K562 (cell line): ENCODE results near the gene ADAMTS14. TPM values are rescaled to one million over a fixed set of nuclear protein-coding genes. Genes with fewer than 3 reads are reported as not detected.

Experiments used
- ATAC-seq: fragments of 200-7000 bp; cut with Tn5 transposase; 3 replicates; pipeline ENCODE4 v1.9.1; 2020; ENCODE audit warnings: moderate library complexity
- BruUV-seq: library from RNA; stranded (reverse); fragments of 400-500 nt; replicated peaks from 2 replicates; lab custom pipeline; 2021; lab: Mats Ljungman, UMichigan
- CTCF ChIA-PET: fragments of 300-600 bp; formaldehyde crosslinking; extraction: SDS; loops from one replicate; lab custom pipeline; 2021; ENCODE audit warnings: low intra/inter-chr PET ratio; lab: Yijun Ruan, JAX
- POLR2A ChIA-PET: fragments of 300-600, 350-650 bp; sonication (Branson Sonifier 250); formaldehyde crosslinking; extraction: SDS; loops from one replicate; lab custom pipeline; 2021; ENCODE audit warnings: antibody characterized with exemption, inconsistent platforms; lab: Yijun Ruan, JAX
- DNase-seq, 4 experiments: peaks; one replicate each; pipeline versions ENCODE4 v3.0.0 to v3.0.0-alpha.2; 2011 to 2018; ENCODE audit warnings: low spot score in 3 of 4, mixed read lengths in 3 of 4; ENCODE audit errors: extremely low read depth in 1 of 4
- FAIRE-seq: peaks from 2 replicates; lab custom pipeline; 2011; peaks lifted over from hg19 to GRCh38; lab: Jason Lieb, UNC
- H2AFZ ChIP-seq: 2 replicates; pipeline ENCODE4 v1.6.0; 2011; ENCODE audit warnings: low read depth, low read length, control low read depth, inconsistent platforms
- H3K27ac ChIP-seq: fragments of 200-600 bp; 3 replicates; pipeline ENCODE4 v1.8.0; 2011; ENCODE audit warnings: low read depth, mild to moderate bottlenecking, control low read depth, inconsistent platforms, low read length, moderate library complexity, mixed read lengths; ENCODE audit errors: extremely low read depth
- H3K27me3 ChIP-seq, 2 experiments: fragments of 300-600 bp in 1 of 2; 2 replicates in 1 of 2; 3 replicates in 1 of 2; pipeline versions ENCODE4 v1.6.0 to v1.8.0; 2011; ENCODE audit warnings: inconsistent platforms in 2 of 2, low read length in 2 of 2, mild to moderate bottlenecking in 1 of 2, mixed read lengths in 1 of 2, moderate library complexity in 1 of 2; ENCODE audit not compliant: control insufficient read depth in 2 of 2, insufficient read depth in 2 of 2
- H3K36me3 ChIP-seq: fragments of 300-600 bp; 3 replicates; pipeline ENCODE4 v1.8.0; 2011; ENCODE audit warnings: mild to moderate bottlenecking, low read length, inconsistent platforms; ENCODE audit not compliant: control insufficient read depth, insufficient read depth
- H3K4me1 ChIP-seq, 2 experiments: fragments of 200-600 bp in 1 of 2; replicated peaks in 1 of 2; 2 replicates in 1 of 2; 3 replicates in 1 of 2; pipeline versions ENCODE4 v1.5.1 to v1.8.0; 2011; ENCODE audit warnings: inconsistent platforms in 2 of 2, low read length in 2 of 2, mild to moderate bottlenecking in 1 of 2, mixed read lengths in 1 of 2, moderate library complexity in 1 of 2; ENCODE audit not compliant: control insufficient read depth in 2 of 2, insufficient read depth in 2 of 2
- H3K4me2 ChIP-seq: 2 replicates; pipeline ENCODE4 v1.6.1; 2011; ENCODE audit warnings: low read length, control low read depth, inconsistent platforms, mixed read lengths; ENCODE audit not compliant: insufficient read depth
- H3K4me3 ChIP-seq: fragments of 200-600 bp; sonication (generic), shearing (Covaris generic); 2 replicates; pipeline ENCODE4 v1.5.1; 2016; ENCODE audit warnings: control low read depth, inconsistent platforms
- H3K79me2 ChIP-seq: fragments of 200-600 bp; 3 replicates; pipeline ENCODE4 v1.8.0; 2011; ENCODE audit warnings: low read length, inconsistent platforms; ENCODE audit not compliant: control insufficient read depth, insufficient read depth
- H3K9ac ChIP-seq, 2 experiments: 2 replicates each; pipeline versions ENCODE4 v1.6.0 to v1.6.1; 2011; ENCODE audit warnings: low read depth in 2 of 2, low read length in 2 of 2, control low read depth in 1 of 2, inconsistent platforms in 1 of 2, mild to moderate bottlenecking in 1 of 2, mixed read lengths in 1 of 2; ENCODE audit not compliant: insufficient read depth in 1 of 2
- H3K9me1 ChIP-seq: one replicate; pipeline ENCODE4 v1.6.0; 2011; ENCODE audit warnings: inconsistent platforms, mild to moderate bottlenecking, low read length, moderate library complexity; ENCODE audit not compliant: control insufficient read depth, insufficient read depth
- H3K9me3 ChIP-seq: replicated peaks from 2 replicates; pipeline ENCODE4 v1.5.1; 2011; ENCODE audit warnings: low read depth, low read length, inconsistent platforms; ENCODE audit not compliant: control insufficient read depth, insufficient read depth
- H4K20me1 ChIP-seq: replicated peaks from 2 replicates; pipeline ENCODE4 v1.6.1; 2011; ENCODE audit warnings: low read length, inconsistent platforms, mixed read lengths; ENCODE audit not compliant: control insufficient read depth, insufficient read depth
- RFX1 ChIP-seq: fragments of 450-650 bp; IDR thresholded peaks from 2 replicates; pipeline ENCODE4 v1.6.1; 2016; ENCODE audit warnings: mild to moderate bottlenecking, moderate library complexity
- U2AF2 ChIP-seq: fragments of 200-400 bp; formaldehyde crosslinking; optimal IDR thresholded peaks from 2 replicates; pipeline ENCODE3; 2017; ENCODE audit warnings: low read depth, mild to moderate bottlenecking, low read length
- ZNF146 ChIP-seq: IDR thresholded peaks from one replicate; pipeline ENCODE4 v1.6.1; 2018; ENCODE audit warnings: missing compliant biosample characterization; ENCODE audit not compliant: unreplicated experiment
- WGBS: fragments of 100-300 bp; shearing (Covaris generic); methylation state at CpG from one replicate; pipeline ENCODE4 v1.1.6; 2016; ENCODE audit warnings: low coverage, mixed read lengths; ENCODE audit not compliant: insufficient coverage; ENCODE audit errors: missing lambda C conversion rate; 5-methylcytosine and 5-hydroxymethylcytosine counted together
- in situ Hi-C: fragments of 300-500 bp; cut with MboI; formaldehyde crosslinking; loops from 4 replicates; pipeline ENCODE4 v1.15.0; 2018; ENCODE audit warnings: inconsistent platforms, mixed read lengths
- intact Hi-C: fragments of 100-400 bp; cut with micrococcal nuclease; formaldehyde crosslinking; loops from 2 replicates; pipeline ENCODE4 v1.14.2; 2022
- polyA plus RNA-seq, 8 experiments: library from polyadenylated mRNA; depleted of rRNA in 4 of 8; stranded (reverse) in 5 of 8; unstranded in 3 of 8; fragments of >200 nt; fragmentation: Nextera tagmentation in 2 of 8; fragmentation: Illumina TruSeq in 1 of 8; extraction: Ambion mirVana in 2 of 8; extraction: Trizol in 1 of 8; gene quantifications; 2 replicates each; pipeline versions ENCODE4 v1.2.1 to v1.2.3, GENCODE V29; 2011 to 2014; ENCODE audit warnings: inconsistent platforms in 1 of 8, missing spikeins in 1 of 8
- total RNA-seq, 7 experiments: library from RNA; depleted of rRNA in 6 of 7; stranded (reverse); fragments of >200 nt in 6 of 7; fragmentation: Illumina TruSeq in 2 of 7; extraction: Trizol in 2 of 7; gene quantifications; 2 replicates each; pipeline versions ENCODE4 v1.2.1 to v1.2.3, GENCODE V29; 2011 to 2021; ENCODE audit warnings: low replicate concordance in 1 of 7

Gene ADAMTS14
- total and polyA plus RNA-seq, 9 of the 15 experiments (the other 6 are each of a cell fraction or from before 2014, with no cell fraction given): 0.04 to 37.4 (median 15.9) TPM

GRCh38 chr10:70774810-70775678 is 102.7 kb downstream of the ADAMTS14 start (continued):
- TF ChIP-seq RFX1: no peak

GRCh38 chr10:70775679-70776454 is 103.6 kb downstream of the ADAMTS14 start:
- FAIRE-seq: no peak
- intact Hi-C loops: no loop called here
- CTCF ChIA-PET: no interaction called here
- H3K4me3 ChIP-seq: no peak overlapping the region
- H4K20me1 ChIP-seq: no peaks in the 10 kb centered on the region; the same call in 1 of the 2 replicates
- no peaks in the 10 kb centered on the region for H3K9me3 ChIP-seq
- H3K79me2 ChIP-seq: no peaks in the 10 kb centered on the region
- no TSS peak for BruUV-seq
- H2AFZ ChIP-seq: no peak overlapping the region
- 49% methylated on average over 11 of the region's 13 CpGs for WGBS
- ATAC-seq: no peak
- peak in 1 of 4 experiments; percentile 9 for DNase-seq
- no peak overlapping the region for H3K27ac ChIP-seq
- peak overlapping the region in 1 of 2 experiments; percentile 59; a peak in 2 of 4 replicates for H3K9ac ChIP-seq
- TF ChIP-seq ZNF146 (CRISPR knock-in tag) (no peak), U2AF2 (no peak)
- TF ChIP-seq, all 486 proteins: peak for 0
- Histone ChIP-seq H3K36me3 (no peaks in the 10 kb centered on the region), H3K4me2 (no peak overlapping the region), H3K4me1 (peaks cover 11 to 20% of the 10 kb centered on the region in 2 experiments), H3K27me3 (no peaks in the 10 kb centered on the region; a peak in 1 of 5 replicates), H3K9me1 (no peaks in the 10 kb centered on the region)
- POLR2A ChIA-PET: interaction anchor here (0.6 to 0.9 kb wide), 2 partner anchors 21 to 463 kb away, joined by 3 to 5 read pairs; no protein-coding TSS in a partner anchor
- in situ Hi-C loops: no loop called here
